ENCODE data around the gene SORCS2. TPM values are rescaled to one million over a fixed set of nuclear protein-coding genes. Genes with fewer than 3 reads are reported as not detected.

Gene SORCS2
- polyA plus RNA-seq, 1 of the 3 experiments (the other 2 are of a cell fraction), result 1.6 TPM

- no peak overlapping the region for H3K4me2 ChIP-seq
- H2AFZ ChIP-seq (ENCODE audit: low read depth), result no peak overlapping the region
- POLR2A ChIA-PET, result no interaction called here
- no peak for TF ChIP-seq FOSL2 (IDR thresholded peaks at IDR 0.05; ENCODE audit: borderline replicate concordance, low read depth)
- TF ChIP-seq RFX5 (IDR thresholded peaks at IDR 0.05; ENCODE audit: low read length), result no peak
- TF ChIP-seq RXRA (IDR thresholded peaks at IDR 0.05; ENCODE audit: borderline replicate concordance, low read depth), result no peak
- TF ChIP-seq ZBTB33 (IDR thresholded peaks at IDR 0.05; ENCODE audit: borderline replicate concordance, low read depth), result no peak
- TF ChIP-seq ELF1 (IDR thresholded peaks at IDR 0.05), result no peak
- CTCF ChIA-PET, result interaction anchor here (1.1 to 1.2 kb wide), 2 partner anchors 11 to 115 kb away, joined by 4 to 6 read pairs; partner anchors contain the start of gene SORCS2
- no peak for DNase-seq
- no peaks in the 10 kb centered on the region for H3K79me2 ChIP-seq (ENCODE audit: insufficient read depth)
- peaks cover 10% of the 10 kb centered on the region for H3K27me3 ChIP-seq (ENCODE audit: insufficient read depth)
- 57% methylated on average over 4 of the region's 6 CpGs for WGBS (ENCODE audit: low lambda C conversion rate)
- H3K27ac ChIP-seq (ENCODE audit: low read depth in 2 of 2, low read length in 1 of 2), result no peak overlapping the region
- H3K4me3 ChIP-seq (ENCODE audit: low read depth in 2 of 2, low read length in 1 of 2), result no peak overlapping the region
- H3K36me3 ChIP-seq (replicated peaks in 1 of 2; ENCODE audit: control insufficient read depth in 1 of 2, insufficient read depth in 2 of 2, low read length in 1 of 2), result no peaks in the 10 kb centered on the region
- no peaks in the 10 kb centered on the region for H3F3A ChIP-seq (replicated peaks; ENCODE audit: insufficient read depth)
- H3K9me2 ChIP-seq, result no peaks in the 10 kb centered on the region
- peaks cover 0 to 3% of the 10 kb centered on the region in 2 experiments; a peak in 1 of 4 replicates for H3K4me1 ChIP-seq (ENCODE audit: control insufficient read depth in 1 of 2, insufficient read depth in 2 of 2, low read depth in 1 of 2, low read length in 1 of 2)
- H3K9me3 ChIP-seq, result no peaks in the 10 kb centered on the region
- H3K9ac ChIP-seq, result no peak overlapping the region
- H4K20me1 ChIP-seq (ENCODE audit: insufficient read depth), result no peaks in the 10 kb centered on the region
Observed at GRCh38 chr4:7307394-7308099, 115.2 kb downstream of the SORCS2 start.

- no peak overlapping the region for H2AFZ ChIP-seq (ENCODE audit: low read depth)
- no peaks in the 10 kb centered on the region; a peak in 1 of 4 replicates for H3K4me1 ChIP-seq (ENCODE audit: control insufficient read depth in 1 of 2, insufficient read depth in 2 of 2, low read depth in 1 of 2, low read length in 1 of 2)
- no peak for TF ChIP-seq REST (IDR thresholded peaks at IDR 0.05; ENCODE audit: low read depth, low read length)
- no peak for TF ChIP-seq USF2 (IDR thresholded peaks at IDR 0.05; ENCODE audit: borderline replicate concordance, low read depth, low read length)
- TF ChIP-seq FOSL2 (IDR thresholded peaks at IDR 0.05; ENCODE audit: borderline replicate concordance, low read depth), result no peak
- no peak for TF ChIP-seq MXI1 (IDR thresholded peaks at IDR 0.05; ENCODE audit: low read depth, low read length)
- TF ChIP-seq GABPA (IDR thresholded peaks at IDR 0.05; ENCODE audit: low read depth), result no peak
- TF ChIP-seq SMC3 (IDR thresholded peaks at IDR 0.05; ENCODE audit: low read depth, low read length), result no peak
- no peak for TF ChIP-seq EZH2phosphoT487 (IDR thresholded peaks at IDR 0.05; ENCODE audit: borderline replicate concordance, low read depth)
- TF ChIP-seq RCOR1 (IDR thresholded peaks at IDR 0.05; ENCODE audit: low read length), result no peak
- TF ChIP-seq FOXJ3 (CRISPR knock-in tag; IDR thresholded peaks at IDR 0.05), result no peak
- TF ChIP-seq YY1 (IDR thresholded peaks at IDR 0.05; ENCODE audit: low read depth), result no peak
- DNase-seq, result no peak
- H3K9me3 ChIP-seq, result no peaks in the 10 kb centered on the region
- 0% methylated on average over 1 of the region's 13 CpGs for WGBS (ENCODE audit: low lambda C conversion rate)
- no peak overlapping the region for H3K4me3 ChIP-seq (ENCODE audit: low read depth in 2 of 2, low read length in 1 of 2)
- H4K20me1 ChIP-seq (ENCODE audit: insufficient read depth), result no peaks in the 10 kb centered on the region
- H3K9me2 ChIP-seq, result no peaks in the 10 kb centered on the region
- POLR2A ChIA-PET, result no interaction called here
- no peak overlapping the region for H3K4me2 ChIP-seq
- CTCF ChIA-PET, result interaction anchor here (0.6 to 1.5 kb wide), 5 partner anchors 12 to 411 kb away, joined by 3 to 9 read pairs (median 3); no protein-coding TSS in a partner anchor
- H3F3A ChIP-seq (replicated peaks; ENCODE audit: insufficient read depth), result no peaks in the 10 kb centered on the region
- no peak overlapping the region for H3K9ac ChIP-seq
- peaks cover 8% of the 10 kb centered on the region for H3K27me3 ChIP-seq (ENCODE audit: insufficient read depth)
- no peaks in the 10 kb centered on the region for H3K79me2 ChIP-seq (ENCODE audit: insufficient read depth)
- H3K36me3 ChIP-seq (replicated peaks in 1 of 2; ENCODE audit: control insufficient read depth in 1 of 2, insufficient read depth in 2 of 2, low read length in 1 of 2), result no peaks in the 10 kb centered on the region
- no peak overlapping the region for H3K27ac ChIP-seq (ENCODE audit: low read depth in 2 of 2, low read length in 1 of 2)
Observed at GRCh38 chr4:7309181-7309580, 116.8 kb downstream of the SORCS2 start.

Measured in SK-N-SH (cell line).